Spleen (tissue), 11 donors: ENCODE data around the gene LRRC51. TPM values are rescaled to one million over a fixed set of nuclear protein-coding genes. Genes with fewer than 3 reads are reported as not detected.
"Not testable (repeated sequence)": the region's sequence is repeated elsewhere in the genome, so short reads cannot be mapped to it uniquely, and the experiment has no call there.

ENCODE experiments used
- DNase-seq: peaks from one replicate; pipeline ENCODE4 v3.0.0-alpha.2; 2020
- H3K27ac ChIP-seq, 8 donors: fragments of 200-600 bp; sonication (generic) in 7 of 8; 1 replicate in 4 of 8; 2 replicates in 4 of 8; pipeline versions ENCODE4 v1.5.0 to v1.8.0; 2016 to 2021; ENCODE audit warnings: inconsistent platforms in 4 of 8, mild to moderate bottlenecking in 4 of 8, moderate library complexity in 1 of 8
- H3K27me3 ChIP-seq, 7 donors: fragments of 200-600 bp; sonication (generic) in 6 of 7; replicated peaks in 1 of 7; 1 replicate in 4 of 7; 2 replicates in 3 of 7; pipeline versions ENCODE4 v1.5.0 to v1.8.0; 2016 to 2021; ENCODE audit warnings: inconsistent platforms in 3 of 7, mild to moderate bottlenecking in 1 of 7
- H3K36me3 ChIP-seq, 6 donors: fragments of 200-600 bp; sonication (generic) in 5 of 6; 1 replicate in 4 of 6; 2 replicates in 2 of 6; pipeline versions ENCODE4 v1.5.0 to v1.8.0; 2016 to 2021; ENCODE audit warnings: inconsistent platforms in 2 of 6
- H3K4me1 ChIP-seq, 6 donors: fragments of 200-600 bp; sonication (generic) in 5 of 6; 1 replicate in 3 of 6; 2 replicates in 3 of 6; pipeline versions ENCODE4 v1.5.0 to v1.8.0; 2016 to 2021; ENCODE audit warnings: inconsistent platforms in 3 of 6
- H3K4me3 ChIP-seq, 8 donors: fragments of 200-600 bp; sonication (generic) in 7 of 8; 1 replicate in 4 of 8; 2 replicates in 4 of 8; pipeline versions ENCODE4 v1.5.0 to v1.8.0; 2016 to 2021; ENCODE audit warnings: inconsistent platforms in 4 of 8, mild to moderate bottlenecking in 4 of 8, moderate library complexity in 2 of 8
- H3K9me3 ChIP-seq, 8 donors: fragments of 200-600 bp; sonication (generic) in 7 of 8; 1 replicate in 4 of 8; 2 replicates in 4 of 8; pipeline versions ENCODE4 v1.5.0 to v1.8.0; 2016 to 2021; ENCODE audit warnings: inconsistent platforms in 4 of 8
- CTCF ChIP-seq, 11 experiments: fragments of 200-600 bp in 7 of 11; fragments of 450-650 bp in 4 of 11; sonication (generic) in 4 of 11; IDR thresholded peaks in 8 of 11; conservative IDR thresholded peaks in 3 of 11; 1 replicate in 7 of 11; 2 replicates in 4 of 11; pipeline versions ENCODE4 v1.4.0 to v1.8.0; 2016 to 2021; ENCODE audit warnings: antibody characterized with exemption in 11 of 11, inconsistent platforms in 4 of 11, mild to moderate bottlenecking in 1 of 11
- POLR2A ChIP-seq, 3 donors: fragments of 450-650 bp; IDR thresholded peaks; one replicate each; pipeline ENCODE4 v1.5.1; 2017; ENCODE audit warnings: antibody characterized with exemption in 3 of 3, mild to moderate bottlenecking in 1 of 3
- POLR2AphosphoS5 ChIP-seq, 3 donors: sonication (generic); formaldehyde crosslinking; IDR thresholded peaks; one replicate each; pipeline ENCODE4 v1.5.1; 2017; ENCODE audit warnings: antibody characterized with exemption in 3 of 3
- WGBS, 5 donors: extraction: QIAGEN DNeasy Blood & Tissue Kit in 3 of 5; methylation state at CpG; one replicate each; pipeline versions ENCODE4 v1.1.5 to v1.1.7; 2013 to 2018; 5-methylcytosine and 5-hydroxymethylcytosine counted together
- intact Hi-C: fragments of 100-400 bp; cut with DNase I; formaldehyde crosslinking; loops from one replicate; pipeline ENCODE4 v1.15.0; 2023; ENCODE audit warnings: low total_unique reads
- polyA plus RNA-seq, 3 donors: library from polyadenylated mRNA; stranded (reverse); fragments of 200-250 nt; gene quantifications; one replicate each; pipeline ENCODE4 v1.2.1, GENCODE V29; 2013
- total RNA-seq, 7 donors: library from RNA; depleted of rRNA in 3 of 7; stranded (reverse); fragments of >200 nt in 3 of 7; fragmentation: NEBNext Ultra II Directional in 4 of 7; extraction: Animal tissue kit (Norgen Biotek cat#: 25700) in 4 of 7; gene quantifications; one replicate each; pipeline versions ENCODE4 v1.1.0 to v1.2.1, GENCODE V29; 2016 to 2021
- donor health status: healthy with polysubstance abuse.
- donor health status: DM: no; HTN: no; CAD: no; lungs with moderate emphysema.
- donor health status: DM: no; HTN: no; CAD: no.
- donor health status: Bipolar disorder and iron deficiency.
- donor health status: healthy.
- donor health status: DM: no; HTN: no; CAD: no.
- donor health status: DM: yes; HTN: yes; CAD: no.

The LRRC51 gene
- total and polyA plus RNA-seq, 10 donors = 2.0 to 10.0 (median 4.5) TPM

GRCh38 chr11:72138821-72139390 lies 58.3 kb downstream of the LRRC51 start:
- peaks cover 0 to 27% (median 0%) of the 10 kb centered on the region in 6 donors for H3K36me3 ChIP-seq
- no peak for DNase-seq
- 84 to 92% (median 87%) methylated on average over 11 to 12 of the region's 12 CpGs for WGBS, 5 donors
- H3K4me3 ChIP-seq = peak overlapping the region in 2 of 8 donors; percentile 41 to 61
- intact Hi-C loops = no loop called here
- H3K27ac ChIP-seq = peak overlapping the region in 3 of 8 donors; percentile 87 to 90 (median 89)
- H3K9me3 ChIP-seq = no peaks in the 10 kb centered on the region
- H3K27me3 ChIP-seq = no peaks in the 10 kb centered on the region
- H3K4me1 ChIP-seq = peaks cover 0 to 11% (median 0%) of the 10 kb centered on the region in 6 donors
- TF ChIP-seq POLR2A (IDR thresholded peaks at IDR 0.05) (no peak), CTCF (IDR thresholded peaks at IDR 0.05 in 8 of 11, conservative IDR thresholded peaks at IDR 0.05 in 3 of 11) (no peak), POLR2AphosphoS5 (IDR thresholded peaks at IDR 0.05) (no peak)

GRCh38 chr11:72139500-72139899 lies 58.9 kb downstream of the LRRC51 start:
- H3K27ac ChIP-seq = peak overlapping the region in 3 of 8 donors; percentile 87 to 90 (median 89)
- no peaks in the 10 kb centered on the region for H3K9me3 ChIP-seq

GRCh38 chr11:72140661-72141060 lies 60.0 kb downstream of the LRRC51 start:
- DNase-seq = no peak
- intact Hi-C loops = no loop called here
- 87 to 100% (median 92%) methylated on average over 2 of the region's 2 CpGs for WGBS, 5 donors
- Histone ChIP-seq H3K9me3 (no peaks in the 10 kb centered on the region), H3K4me3 (peak overlapping the region in 1 of 8 donors; percentile 61), H3K27me3 (no peaks in the 10 kb centered on the region), H3K27ac (peak overlapping the region in 3 of 8 donors; percentile 87 to 90 (median 89)), H3K36me3 (peaks cover 0 to 27% (median 0%) of the 10 kb centered on the region in 6 donors), H3K4me1 (peaks cover 0 to 14% (median 0%) of the 10 kb centered on the region in 6 donors)
- TF ChIP-seq POLR2AphosphoS5 (IDR thresholded peaks at IDR 0.05) (no peak), POLR2A (IDR thresholded peaks at IDR 0.05) (no peak), CTCF (IDR thresholded peaks at IDR 0.05 in 8 of 11, conservative IDR thresholded peaks at IDR 0.05 in 3 of 11) (no peak)

More at GRCh38 chr11:72139500-72139899, 58.9 kb downstream of the LRRC51 start:
- Histone ChIP-seq H3K27me3 (no peaks in the 10 kb centered on the region), H3K4me3 (peak overlapping the region in 2 of 8 donors; percentile 41 to 61), H3K36me3 (peaks cover 0 to 27% (median 0%) of the 10 kb centered on the region in 6 donors), H3K4me1 (peaks cover 0 to 14% (median 0%) of the 10 kb centered on the region in 6 donors)
- DNase-seq = peak; percentile 74
- intact Hi-C loops = no loop called here
- TF ChIP-seq POLR2AphosphoS5 (IDR thresholded peaks at IDR 0.05) = no peak
- TF ChIP-seq POLR2A (IDR thresholded peaks at IDR 0.05) = no peak
- no peak for TF ChIP-seq CTCF (IDR thresholded peaks at IDR 0.05 in 8 of 11, conservative IDR thresholded peaks at IDR 0.05 in 3 of 11)
- 88 to 100% (median 92%) methylated on average over 4 to 11 of the region's 11 CpGs for WGBS, 5 donors

- peaks cover 0 to 27% (median 0%) of the 10 kb centered on the region in 6 donors for H3K36me3 ChIP-seq
- H3K4me1 ChIP-seq = peaks cover 0 to 14% (median 0%) of the 10 kb centered on the region in 6 donors
- peak overlapping the region in 3 of 8 donors; percentile 18 to 90 (median 36) for H3K27ac ChIP-seq
- H3K4me3 ChIP-seq = no peak overlapping the region
- no peaks in the 10 kb centered on the region for H3K9me3 ChIP-seq
- WGBS, 5 donors = 51 to 85% (median 71%) methylated on average over 3 of the region's 3 CpGs
- no peak for DNase-seq
- no peaks in the 10 kb centered on the region for H3K27me3 ChIP-seq
- TF ChIP-seq POLR2A (IDR thresholded peaks at IDR 0.05) (no peak), CTCF (IDR thresholded peaks at IDR 0.05 in 8 of 11, conservative IDR thresholded peaks at IDR 0.05 in 3 of 11) (no peak), POLR2AphosphoS5 (IDR thresholded peaks at IDR 0.05) (no peak)
- intact Hi-C loops = no loop called here
These were observed 60.4 kb downstream of the LRRC51 start for GRCh38 chr11:72141066-72141465.

GRCh38 chr11:72142086-72142485 lies 61.4 kb downstream of the LRRC51 start:
- H3K4me1 ChIP-seq = peaks cover 0 to 14% (median 0%) of the 10 kb centered on the region in 6 donors
- H3K9me3 ChIP-seq, intact Hi-C loops, DNase-seq, H3K4me3 ChIP-seq, H3K27me3 ChIP-seq: not testable (repeated sequence)
- peak overlapping the region in 1 of 8 donors; percentile 30 for H3K27ac ChIP-seq
- peaks cover 0 to 27% (median 0%) of the 10 kb centered on the region in 6 donors for H3K36me3 ChIP-seq
- WGBS, 5 donors = 57 to 88% (median 83%) methylated on average over 1 of the region's 1 CpG

- H3K27me3 ChIP-seq, H3K27ac ChIP-seq, intact Hi-C loops, H3K4me3 ChIP-seq, DNase-seq, H3K9me3 ChIP-seq: not testable (repeated sequence)
- peaks cover 0 to 27% (median 0%) of the 10 kb centered on the region in 6 donors for H3K36me3 ChIP-seq
- WGBS, 5 donors = 10 to 25% (median 20%) methylated on average over 1 of the region's 1 CpG; no CpG with 5 or more reads in 2 of the 5 donors
- peaks cover 0 to 14% (median 0%) of the 10 kb centered on the region in 6 donors for H3K4me1 ChIP-seq
These were observed 61.9 kb downstream of the LRRC51 start for GRCh38 chr11:72142543-72142942.
